ENCODE data around the gene FASTK.

Gene FASTK

GRCh38 chr7:151128716-151129115, 48.1 kb upstream of the FASTK start:
- H3K27me3 ChIP-seq (ENCODE audit: low read length): no peaks in the 10 kb centered on the region
- H3K4me2 ChIP-seq (ENCODE audit: low read depth, low read length, poor library complexity, severe bottlenecking): no peak overlapping the region
- H4K20me1 ChIP-seq (ENCODE audit: low read depth, low read length): no peaks in the 10 kb centered on the region
- H3K9me2 ChIP-seq (replicated peaks; ENCODE audit: insufficient read depth, low read length): no peaks in the 10 kb centered on the region
- H3K9me3 ChIP-seq (ENCODE audit: insufficient read depth, low read length): no peaks in the 10 kb centered on the region
- no peaks in the 10 kb centered on the region for H3K79me2 ChIP-seq (ENCODE audit: insufficient read depth, low read length)
- no peak overlapping the region for H3K27ac ChIP-seq (ENCODE audit: low read depth, low read length)
- no peaks in the 10 kb centered on the region for H3K36me3 ChIP-seq (ENCODE audit: low read length)
- H2AFZ ChIP-seq (ENCODE audit: low read depth, low read length, severe bottlenecking): no peak overlapping the region
- no peaks in the 10 kb centered on the region for H3F3A ChIP-seq (ENCODE audit: insufficient read depth)
- no peak overlapping the region for H3K4me3 ChIP-seq (ENCODE audit: insufficient read depth, low read length, poor library complexity, severe bottlenecking)
- TF ChIP-seq CTCF (IDR thresholded peaks at IDR 0.05; ENCODE audit: insufficient read depth, low read length, poor library complexity, severe bottlenecking): no peak
- no peak overlapping the region for H3K9ac ChIP-seq (ENCODE audit: low read length)

GRCh38 chr7:151128144-151128543, 47.5 kb upstream of the FASTK start:
- TF ChIP-seq CTCF (IDR thresholded peaks at IDR 0.05; ENCODE audit: insufficient read depth, low read length, poor library complexity, severe bottlenecking) (no peak), EZH2phosphoT487 (conservative IDR thresholded peaks at IDR 0.05; ENCODE audit: low read length) (no peak)
- no peaks in the 10 kb centered on the region for H3K36me3 ChIP-seq (ENCODE audit: low read length)

GRCh38 chr7:151126491-151127137, 46.0 kb upstream of the FASTK start:
- Histone ChIP-seq H3K4me3 (ENCODE audit: insufficient read depth, low read length, poor library complexity, severe bottlenecking) (no peak overlapping the region), H3K36me3 (ENCODE audit: low read length) (no peaks in the 10 kb centered on the region), H3K27ac (ENCODE audit: low read depth, low read length) (no peak overlapping the region)

More at GRCh38 chr7:151128144-151128543, 47.5 kb upstream of the FASTK start:
- Histone ChIP-seq H3K4me3 (ENCODE audit: insufficient read depth, low read length, poor library complexity, severe bottlenecking) (no peak overlapping the region), H3F3A (ENCODE audit: insufficient read depth) (no peaks in the 10 kb centered on the region), H3K9me2 (replicated peaks; ENCODE audit: insufficient read depth, low read length) (no peaks in the 10 kb centered on the region), H3K9me3 (ENCODE audit: insufficient read depth, low read length) (no peaks in the 10 kb centered on the region), H2AFZ (ENCODE audit: low read depth, low read length, severe bottlenecking) (no peak overlapping the region), H4K20me1 (ENCODE audit: low read depth, low read length) (no peaks in the 10 kb centered on the region), H3K9ac (ENCODE audit: low read length) (no peak overlapping the region), H3K27me3 (ENCODE audit: low read length) (no peaks in the 10 kb centered on the region), H3K27ac (ENCODE audit: low read depth, low read length) (no peak overlapping the region), H3K4me2 (ENCODE audit: low read depth, low read length, poor library complexity, severe bottlenecking) (no peak overlapping the region), H3K79me2 (ENCODE audit: insufficient read depth, low read length) (no peaks in the 10 kb centered on the region)

More at GRCh38 chr7:151126491-151127137, 46.0 kb upstream of the FASTK start:
- H3F3A ChIP-seq (ENCODE audit: insufficient read depth): no peaks in the 10 kb centered on the region
- no peak overlapping the region for H3K4me2 ChIP-seq (ENCODE audit: low read depth, low read length, poor library complexity, severe bottlenecking)
- no peak overlapping the region for H3K9ac ChIP-seq (ENCODE audit: low read length)
- H3K9me2 ChIP-seq (replicated peaks; ENCODE audit: insufficient read depth, low read length): no peaks in the 10 kb centered on the region
- no peaks in the 10 kb centered on the region for H3K9me3 ChIP-seq (ENCODE audit: insufficient read depth, low read length)
- no peaks in the 10 kb centered on the region for H3K79me2 ChIP-seq (ENCODE audit: insufficient read depth, low read length)
- TF ChIP-seq EZH2phosphoT487 (conservative IDR thresholded peaks at IDR 0.05; ENCODE audit: low read length) (no peak), CTCF (IDR thresholded peaks at IDR 0.05; ENCODE audit: insufficient read depth, low read length, poor library complexity, severe bottlenecking) (no peak)
- H2AFZ ChIP-seq (ENCODE audit: low read depth, low read length, severe bottlenecking): no peak overlapping the region
- H4K20me1 ChIP-seq (ENCODE audit: low read depth, low read length): no peaks in the 10 kb centered on the region
- H3K27me3 ChIP-seq (ENCODE audit: low read length): no peaks in the 10 kb centered on the region

Measured in SU-DHL-6 (cell line).